IPS-20b (cell line): ENCODE data around the gene TP53BP2.
A peak's percentile ranks its signal among the peaks of the same experiment; 100 is the strongest.

ENCODE experiments used
- H3K27ac ChIP-seq: one replicate; pipeline ENCODE4 v1.5.1; 2013; ENCODE audit warnings: low read length
- H3K27me3 ChIP-seq: 2 replicates; pipeline ENCODE4 v1.6.1; 2013; ENCODE audit warnings: mild to moderate bottlenecking, low read length, inconsistent platforms; ENCODE audit not compliant: insufficient read depth
- H3K36me3 ChIP-seq: 2 replicates; pipeline ENCODE4 v1.6.1; 2013; ENCODE audit warnings: low read depth, mild to moderate bottlenecking, inconsistent platforms, low read length, moderate library complexity; ENCODE audit not compliant: insufficient read depth
- H3K4me1 ChIP-seq: 2 replicates; pipeline ENCODE4 v1.6.1; 2013; ENCODE audit warnings: mild to moderate bottlenecking, control low read depth, inconsistent platforms, low read length, moderate library complexity; ENCODE audit not compliant: insufficient read depth
- H3K4me3 ChIP-seq: 2 replicates; pipeline ENCODE4 v1.5.1; 2013; ENCODE audit warnings: mild to moderate bottlenecking, low read length, inconsistent platforms
- H3K9ac ChIP-seq: 2 replicates; pipeline ENCODE4 v1.6.1; 2013; ENCODE audit warnings: low read depth, mild to moderate bottlenecking, inconsistent platforms, low read length, moderate library complexity
- H3K9me3 ChIP-seq: 2 replicates; pipeline ENCODE4 v1.6.1; 2013; ENCODE audit warnings: mild to moderate bottlenecking, low read depth, low read length, inconsistent platforms; ENCODE audit not compliant: insufficient read depth

The TP53BP2 gene

DNA sequence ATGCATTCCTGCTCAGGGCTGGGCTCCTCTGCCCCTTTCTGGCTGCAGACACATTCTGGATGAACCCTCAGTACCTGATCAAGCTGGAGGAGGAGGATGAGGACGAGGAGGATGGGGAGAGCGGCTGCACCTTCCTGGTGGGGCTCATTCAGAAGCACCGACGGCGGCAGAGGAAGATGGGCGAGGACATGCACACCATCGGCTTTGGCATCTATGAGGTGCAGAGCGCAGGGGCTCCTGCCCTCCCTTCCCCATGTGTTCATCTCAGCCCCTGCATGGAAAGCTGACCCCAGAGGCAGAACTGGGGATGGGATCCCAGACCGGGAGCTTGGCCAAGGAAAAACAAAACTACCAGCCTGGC, 90.3 kb downstream of the TP53BP2 start:
- Histone ChIP-seq H3K9ac (no peak overlapping the region), H3K9me3 (no peaks in the 10 kb centered on the region), H3K4me3 (no peak overlapping the region), H3K27ac (no peak overlapping the region), H3K4me1 (peaks cover 8% of the 10 kb centered on the region; the same call in 1 of the 2 replicates), H3K36me3 (peaks cover 7% of the 10 kb centered on the region; the same call in 1 of the 2 replicates), H3K27me3 (no peaks in the 10 kb centered on the region)

DNA sequence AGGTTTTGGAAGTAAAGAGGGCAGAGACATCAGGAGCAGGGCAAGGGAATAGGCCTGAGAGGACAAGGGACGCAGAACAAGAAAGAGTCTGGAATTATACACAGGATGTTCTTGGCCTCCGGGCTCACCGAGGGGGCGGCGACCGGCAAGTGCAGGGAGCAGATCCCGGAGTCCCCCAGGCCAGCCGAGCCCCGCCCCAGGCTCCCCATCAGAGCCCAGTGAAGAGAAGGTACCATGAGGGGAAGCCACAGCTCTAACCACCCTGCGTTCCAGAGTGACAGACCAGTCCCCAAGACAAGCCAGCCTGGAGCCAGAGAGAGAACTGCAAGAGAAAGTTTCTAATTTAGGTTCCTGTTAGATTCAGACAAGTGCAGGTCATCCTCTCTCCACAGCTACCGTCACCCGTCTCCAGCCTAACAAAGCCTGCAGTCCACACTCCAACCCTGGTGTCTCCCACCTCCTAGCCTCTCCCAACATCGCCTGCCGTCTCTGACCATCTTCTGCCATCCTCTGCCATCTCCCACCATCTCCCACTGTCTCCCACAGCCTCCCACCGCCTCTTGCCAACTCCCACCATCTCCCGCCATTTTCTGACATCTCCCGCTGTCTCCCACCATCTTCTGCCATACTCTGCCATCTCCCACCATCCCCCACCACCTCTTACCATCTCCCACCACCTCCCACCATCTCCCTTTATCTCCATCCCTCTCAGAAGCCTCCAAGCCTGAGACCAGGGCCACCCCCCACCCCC, 90.9 kb downstream of the TP53BP2 start:
- Histone ChIP-seq H3K9ac (no peak overlapping the region), H3K27ac (no peak overlapping the region), H3K36me3 (peaks cover 7% of the 10 kb centered on the region; the same call in 1 of the 2 replicates), H3K4me1 (peaks cover 8% of the 10 kb centered on the region; the same call in 1 of the 2 replicates), H3K4me3 (no peak overlapping the region), H3K9me3 (no peaks in the 10 kb centered on the region), H3K27me3 (no peaks in the 10 kb centered on the region)

DNA sequence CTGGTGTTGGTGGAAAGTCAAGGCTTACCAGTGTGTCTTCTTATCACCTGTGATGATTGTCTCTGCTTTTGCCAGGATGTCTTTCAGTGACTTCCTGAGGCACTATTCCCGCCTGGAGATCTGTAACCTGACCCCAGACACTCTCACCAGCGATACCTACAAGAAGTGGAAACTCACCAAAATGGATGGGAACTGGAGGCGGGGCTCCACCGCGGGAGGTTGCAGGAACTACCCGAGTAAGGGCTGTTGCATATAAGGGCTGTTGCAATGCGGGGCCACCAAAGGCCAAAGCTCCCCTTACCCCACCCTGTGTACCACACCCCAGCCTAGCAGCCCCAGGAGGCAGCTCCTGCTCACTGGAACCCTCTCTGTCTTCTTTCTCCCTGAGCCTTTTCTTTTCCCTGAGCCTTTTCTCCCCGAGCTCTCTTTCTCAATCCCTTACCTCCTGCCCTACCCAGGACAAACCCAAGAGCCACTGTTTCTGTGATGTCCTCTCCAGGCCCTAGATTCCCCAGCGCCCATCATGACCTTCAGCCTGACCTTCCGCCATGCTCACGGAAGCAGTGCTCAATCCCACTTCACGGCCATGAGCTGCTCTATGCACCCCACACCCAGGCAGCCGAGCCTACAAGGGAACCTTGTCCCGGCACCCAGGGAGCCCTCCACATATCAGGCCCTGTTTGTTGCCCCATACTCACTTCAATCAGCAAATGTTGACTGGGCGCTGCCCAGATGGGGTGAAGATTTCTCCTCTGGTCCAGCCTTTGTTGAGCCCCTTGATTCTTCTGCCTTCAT, 92.8 kb downstream of the TP53BP2 start:
- peaks cover 7% of the 10 kb centered on the region; the same call in 1 of the 2 replicates for H3K36me3 ChIP-seq
- peaks cover 8% of the 10 kb centered on the region; the same call in 1 of the 2 replicates for H3K4me1 ChIP-seq
- no peak overlapping the region for H3K4me3 ChIP-seq
- H3K27ac ChIP-seq = no peak overlapping the region
- peaks cover 12% of the 10 kb centered on the region for H3K27me3 ChIP-seq
- H3K9me3 ChIP-seq = no peaks in the 10 kb centered on the region
- peak overlapping the region; percentile 45; the same call in 1 of the 2 replicates for H3K9ac ChIP-seq

DNA sequence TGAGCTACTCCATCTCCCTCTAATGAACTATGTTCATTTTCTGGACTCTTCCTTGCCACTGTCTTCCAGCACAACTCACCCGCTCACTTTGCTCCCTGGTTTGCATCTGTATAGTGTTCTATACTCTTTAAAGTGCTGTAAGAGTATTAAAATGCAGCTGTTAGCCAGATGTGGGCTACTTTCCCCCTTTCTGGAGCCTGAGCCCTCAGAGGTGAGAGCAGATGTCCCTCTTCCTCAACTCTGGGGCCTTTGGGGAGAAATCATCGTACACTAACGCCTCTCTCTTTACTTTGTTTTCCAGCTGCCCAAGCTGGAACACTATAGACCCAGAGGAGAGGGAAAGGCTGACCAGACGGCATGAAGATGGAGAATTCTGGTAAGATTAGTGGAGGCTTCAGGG, 94.1 kb downstream of the TP53BP2 start:
- Histone ChIP-seq H3K27me3 (peaks cover 24% of the 10 kb centered on the region), H3K9ac (no peak overlapping the region), H3K27ac (no peak overlapping the region), H3K4me3 (no peak overlapping the region), H3K4me1 (peaks cover 8% of the 10 kb centered on the region; the same call in 1 of the 2 replicates), H3K9me3 (no peaks in the 10 kb centered on the region), H3K36me3 (peaks cover 15% of the 10 kb centered on the region; the same call in 1 of the 2 replicates)

DNA sequence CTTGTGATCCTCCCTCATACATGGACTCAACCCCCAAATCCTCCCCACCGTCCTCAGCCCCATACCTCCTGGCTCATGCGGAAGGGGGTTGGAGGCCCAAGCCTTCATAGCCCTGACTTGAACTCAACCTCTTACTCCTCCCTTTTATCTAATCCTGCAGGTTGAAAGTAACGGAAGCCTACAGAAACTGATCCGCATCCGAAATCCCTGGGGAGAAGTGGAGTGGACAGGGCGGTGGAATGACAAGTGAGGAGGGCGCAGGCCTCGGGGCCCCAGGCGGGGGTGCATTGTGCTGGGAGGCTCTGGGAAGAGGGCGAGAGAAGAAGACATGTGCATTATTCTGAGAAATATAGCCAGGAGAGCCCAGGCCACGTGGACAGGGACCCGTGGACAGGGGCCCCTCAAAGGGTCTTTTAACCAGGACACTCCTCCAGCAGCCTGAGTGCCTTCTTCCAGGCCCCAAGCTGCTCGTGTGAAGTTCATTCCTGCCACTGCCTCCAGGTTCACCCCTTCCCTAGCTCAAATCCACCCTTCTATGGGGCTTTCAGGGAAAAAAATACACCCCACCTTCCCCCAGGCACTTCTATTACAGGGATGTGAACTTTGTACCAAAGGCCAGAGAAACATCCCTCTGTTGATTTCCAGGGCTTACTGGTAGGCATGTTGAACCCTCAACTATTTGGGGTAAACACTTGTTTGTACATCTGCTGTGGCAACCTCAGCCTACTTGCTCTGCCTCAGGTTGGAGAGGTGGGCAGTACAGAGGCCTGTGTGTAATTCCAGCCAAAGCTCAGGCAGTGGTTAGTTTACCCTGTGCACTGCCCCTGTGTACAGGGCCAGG, 94.8 kb downstream of the TP53BP2 start:
- Histone ChIP-seq H3K27ac (no peak overlapping the region), H3K9me3 (no peaks in the 10 kb centered on the region), H3K4me3 (no peak overlapping the region), H3K9ac (no peak overlapping the region), H3K4me1 (peaks cover 8% of the 10 kb centered on the region; the same call in 1 of the 2 replicates), H3K36me3 (peaks cover 15% of the 10 kb centered on the region; the same call in 1 of the 2 replicates), H3K27me3 (peaks cover 24% of the 10 kb centered on the region)

DNA sequence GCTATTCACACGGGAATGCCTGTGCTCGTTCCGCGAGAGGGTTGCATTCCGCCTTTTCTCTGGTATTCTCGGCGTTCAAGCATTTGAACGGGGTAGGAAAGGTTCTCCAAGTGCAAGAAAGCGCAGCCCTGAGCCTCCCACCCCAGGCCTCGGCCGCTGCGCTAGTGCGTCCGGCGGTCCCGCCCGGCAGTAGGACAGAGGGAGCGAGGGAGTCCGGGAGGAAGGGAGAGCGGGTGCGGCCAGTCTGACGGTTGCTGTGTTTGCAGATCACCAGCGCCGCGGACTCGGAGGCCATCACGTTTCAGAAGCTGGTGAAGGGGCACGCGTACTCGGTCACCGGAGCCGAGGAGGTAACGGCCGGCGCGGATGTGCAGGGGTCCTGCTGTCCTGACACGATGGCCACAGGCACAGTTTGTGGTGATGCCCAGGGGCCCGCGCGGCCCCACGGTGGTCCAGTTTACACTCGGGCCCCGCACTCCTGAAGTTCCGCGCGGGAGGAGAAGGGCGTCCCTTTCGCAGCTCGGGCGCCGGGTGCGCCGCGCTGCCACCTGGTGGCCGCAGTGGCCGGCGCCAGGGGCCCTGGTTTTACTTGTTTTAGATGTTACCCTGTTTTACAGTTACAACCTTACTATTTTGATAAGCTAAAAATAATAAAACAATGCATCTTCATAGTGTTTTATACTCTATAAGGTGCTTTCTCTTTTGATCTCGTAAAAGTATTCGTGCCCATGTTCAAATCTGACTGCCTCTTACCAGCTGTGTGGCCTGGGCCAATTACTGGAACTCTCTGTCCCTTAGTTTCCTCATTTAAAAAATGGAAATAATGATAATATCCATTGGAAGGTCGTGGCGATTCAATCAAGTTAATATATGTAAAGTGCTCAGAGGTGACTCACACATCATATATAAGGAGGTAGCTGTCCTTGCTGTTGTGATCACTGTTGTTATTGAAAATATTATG, 96.7 kb downstream of the TP53BP2 start:
- peaks cover 15% of the 10 kb centered on the region; the same call in 1 of the 2 replicates for H3K36me3 ChIP-seq
- no peak overlapping the region for H3K27ac ChIP-seq
- H3K9me3 ChIP-seq = no peaks in the 10 kb centered on the region
- H3K9ac ChIP-seq = peak overlapping the region; percentile 78; the same call in 1 of the 2 replicates
- peaks cover 24% of the 10 kb centered on the region for H3K27me3 ChIP-seq
- H3K4me1 ChIP-seq = peaks cover 8% of the 10 kb centered on the region; the same call in 1 of the 2 replicates
- peak overlapping the region; percentile 84 for H3K4me3 ChIP-seq

DNA sequence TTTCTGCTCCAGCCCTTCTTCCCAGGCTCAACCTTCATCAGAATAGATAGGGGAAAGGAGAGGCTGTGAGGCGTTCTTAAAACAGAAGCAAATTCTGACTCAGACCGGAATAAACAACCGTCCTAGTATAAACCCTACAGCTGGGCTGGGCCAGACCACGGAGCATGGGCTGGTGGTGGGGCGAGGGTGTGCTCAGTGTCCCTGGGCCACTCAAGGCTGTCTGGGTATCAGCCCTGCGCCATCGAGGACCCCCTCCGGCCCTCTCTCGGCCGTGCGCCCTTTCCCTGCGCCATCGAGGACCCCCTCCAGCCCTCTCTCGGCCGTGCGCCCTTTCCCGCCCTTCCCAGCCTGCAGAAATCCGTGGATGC, 97.4 kb downstream of the TP53BP2 start:
- Histone ChIP-seq H3K4me1 (peaks cover 8% of the 10 kb centered on the region; the same call in 1 of the 2 replicates), H3K9ac (peak overlapping the region; percentile 78; the same call in 1 of the 2 replicates), H3K27me3 (peaks cover 24% of the 10 kb centered on the region), H3K36me3 (peaks cover 12% of the 10 kb centered on the region; the same call in 1 of the 2 replicates), H3K27ac (no peak overlapping the region), H3K9me3 (no peaks in the 10 kb centered on the region), H3K4me3 (peak overlapping the region; percentile 84)

DNA sequence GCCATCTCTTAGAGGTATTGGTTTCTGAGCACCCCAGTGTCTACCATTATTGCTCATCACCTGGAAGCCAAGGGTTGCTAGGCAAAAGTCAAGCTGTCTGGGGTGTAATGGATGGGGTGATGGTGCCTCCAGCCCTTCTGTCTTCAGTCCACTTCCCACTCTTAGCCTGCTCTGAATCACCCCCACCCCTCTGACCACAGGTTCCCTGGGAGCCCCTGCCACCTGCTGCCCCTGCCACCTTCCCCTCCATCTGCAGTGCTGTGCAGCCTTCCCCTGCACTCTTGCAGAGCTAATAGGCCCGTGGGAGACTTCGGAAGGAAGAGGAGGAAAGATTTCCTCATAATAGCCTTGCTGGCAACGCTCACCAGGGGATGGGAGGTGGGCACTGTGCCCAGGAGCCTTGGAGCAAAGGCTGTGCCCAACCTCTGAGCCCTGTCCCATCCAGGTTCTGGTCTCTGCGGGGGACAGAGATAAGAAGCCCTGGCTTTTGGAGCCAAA, 97.9 kb downstream of the TP53BP2 start:
- Histone ChIP-seq H3K27me3 (peaks cover 24% of the 10 kb centered on the region), H3K27ac (no peak overlapping the region), H3K9ac (no peak overlapping the region), H3K36me3 (peaks cover 8% of the 10 kb centered on the region; the same call in 1 of the 2 replicates), H3K9me3 (no peaks in the 10 kb centered on the region), H3K4me1 (peaks cover 7% of the 10 kb centered on the region; the same call in 1 of the 2 replicates), H3K4me3 (no peak overlapping the region)

DNA sequence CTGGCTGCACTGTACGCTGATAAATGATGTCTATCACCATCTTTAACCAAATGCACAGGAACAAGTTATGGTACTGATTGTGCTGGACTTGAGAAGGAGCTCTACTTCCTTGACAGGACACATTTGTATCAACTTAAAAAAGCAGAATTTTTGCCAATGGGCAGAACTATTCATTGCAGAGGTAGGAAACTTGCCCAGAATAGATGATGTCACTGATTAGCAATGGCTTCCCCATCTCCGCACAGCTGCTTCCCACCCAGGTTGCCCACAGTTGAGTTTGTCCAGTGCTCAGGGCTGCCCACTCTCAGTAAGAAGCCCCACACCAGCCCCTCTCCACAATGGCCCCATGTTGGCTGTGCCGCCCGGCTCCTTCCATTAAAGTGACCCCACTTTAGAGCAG, 100.0 kb downstream of the TP53BP2 start:
- Histone ChIP-seq H3K27me3 (peaks cover 24% of the 10 kb centered on the region), H3K9me3 (no peaks in the 10 kb centered on the region), H3K4me1 (no peaks in the 10 kb centered on the region), H3K27ac (no peak overlapping the region), H3K36me3 (peaks cover 8% of the 10 kb centered on the region; the same call in 1 of the 2 replicates), H3K9ac (no peak overlapping the region), H3K4me3 (no peak overlapping the region)

DNA sequence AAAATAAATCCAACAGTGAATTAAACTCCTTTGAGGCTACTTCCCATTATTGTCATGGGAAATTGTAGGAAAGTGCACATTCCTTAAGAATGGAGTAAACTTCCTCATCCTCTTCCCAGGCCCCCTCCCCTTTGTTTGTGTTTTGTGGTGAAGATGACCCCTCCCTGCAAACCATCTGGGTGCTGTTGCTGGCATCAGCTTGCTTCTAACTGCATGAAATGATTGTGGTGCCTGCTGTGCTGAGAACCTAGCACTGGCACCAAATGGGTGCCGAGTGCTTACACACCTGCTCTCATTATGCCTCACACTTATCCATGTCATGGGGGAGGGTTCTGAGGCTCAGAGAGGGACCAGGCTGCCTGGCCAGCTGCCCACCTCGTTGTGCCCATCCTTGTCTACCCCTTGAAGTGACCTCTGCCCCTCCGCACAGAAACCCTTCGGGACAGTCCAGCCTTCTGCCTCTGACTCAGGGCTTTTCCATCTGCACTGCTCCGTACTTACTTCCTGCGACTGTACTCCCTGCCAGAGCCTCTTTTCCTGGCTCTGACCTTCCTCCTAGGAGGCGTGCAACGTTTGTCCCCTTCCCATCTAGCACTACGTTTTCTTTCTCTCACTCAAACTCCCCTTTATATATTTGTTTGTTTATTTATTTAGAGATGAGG, 102.8 kb downstream of the TP53BP2 start:
- Histone ChIP-seq H3K27me3 (peaks cover 13% of the 10 kb centered on the region), H3K9me3 (no peaks in the 10 kb centered on the region), H3K27ac (no peak overlapping the region), H3K4me3 (no peak overlapping the region), H3K36me3 (peaks cover 8% of the 10 kb centered on the region; the same call in 1 of the 2 replicates), H3K4me1 (no peaks in the 10 kb centered on the region), H3K9ac (no peak overlapping the region)
